Measurements from ENCODE around the gene OPCML. TPM values are rescaled to one million over a fixed set of nuclear protein-coding genes. Genes with fewer than 3 reads are reported as not detected.

The OPCML gene
- total RNA-seq, 3 donors from 2014 or later (not counting 1 experiment from before 2014, with no cell fraction given) = not detected

DNA sequence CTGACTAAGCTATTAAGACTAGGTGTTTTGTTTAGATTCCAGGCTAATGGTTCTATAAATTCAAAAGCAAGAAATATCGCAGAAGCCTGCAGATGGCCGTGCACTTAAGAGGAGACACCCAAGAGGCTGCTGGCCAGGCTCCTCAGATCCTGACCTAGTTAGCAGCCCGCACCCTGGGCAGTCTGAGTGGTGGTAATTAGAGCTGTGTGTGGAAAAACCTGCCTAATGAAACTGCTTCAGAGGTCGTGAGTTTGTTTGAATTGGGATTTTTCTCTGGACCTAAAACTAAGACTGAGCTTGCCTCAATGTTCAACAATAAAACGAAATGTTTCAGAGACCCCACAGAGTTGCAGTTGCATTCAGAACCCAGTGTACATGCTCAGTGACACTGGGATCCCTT, 627.7 kb downstream of the OPCML start:
- ATAC-seq (no peak), DNase-seq (no peak)
- intact Hi-C loops (cut with micrococcal nuclease) = no loop called here
- Histone ChIP-seq H3K4me3 (ENCODE audit: low read length) (no peak overlapping the region), H3K4me1 (ENCODE audit: control insufficient read depth, insufficient read depth, low read length) (no peaks in the 10 kb centered on the region), H3K36me3 (ENCODE audit: control insufficient read depth, insufficient read depth, low read length) (no peaks in the 10 kb centered on the region), H3K9me3 (ENCODE audit: control insufficient read depth, insufficient read depth, low read length) (no peaks in the 10 kb centered on the region), H3K27ac (ENCODE audit: low read length) (no peak overlapping the region), H3K27me3 (ENCODE audit: control insufficient read depth, insufficient read depth, low read length) (no peaks in the 10 kb centered on the region)
- Mint-ChIP-seq H3K27ac (no peak overlapping the region), H3K4me3 (no peak overlapping the region), H3K36me3 (no peaks in the 10 kb centered on the region), H3K9me3 (peaks cover 4 to 6% of the 10 kb centered on the region in 2 donors), H3K27me3 (ENCODE audit: low read depth in 2 of 2) (no peaks in the 10 kb centered on the region), H3K4me1 (no peaks in the 10 kb centered on the region)
- 65% methylated on average over 5 of the region's 5 CpGs for WGBS (ENCODE audit: insufficient coverage)
- TF ChIP-seq, protein P1, sequence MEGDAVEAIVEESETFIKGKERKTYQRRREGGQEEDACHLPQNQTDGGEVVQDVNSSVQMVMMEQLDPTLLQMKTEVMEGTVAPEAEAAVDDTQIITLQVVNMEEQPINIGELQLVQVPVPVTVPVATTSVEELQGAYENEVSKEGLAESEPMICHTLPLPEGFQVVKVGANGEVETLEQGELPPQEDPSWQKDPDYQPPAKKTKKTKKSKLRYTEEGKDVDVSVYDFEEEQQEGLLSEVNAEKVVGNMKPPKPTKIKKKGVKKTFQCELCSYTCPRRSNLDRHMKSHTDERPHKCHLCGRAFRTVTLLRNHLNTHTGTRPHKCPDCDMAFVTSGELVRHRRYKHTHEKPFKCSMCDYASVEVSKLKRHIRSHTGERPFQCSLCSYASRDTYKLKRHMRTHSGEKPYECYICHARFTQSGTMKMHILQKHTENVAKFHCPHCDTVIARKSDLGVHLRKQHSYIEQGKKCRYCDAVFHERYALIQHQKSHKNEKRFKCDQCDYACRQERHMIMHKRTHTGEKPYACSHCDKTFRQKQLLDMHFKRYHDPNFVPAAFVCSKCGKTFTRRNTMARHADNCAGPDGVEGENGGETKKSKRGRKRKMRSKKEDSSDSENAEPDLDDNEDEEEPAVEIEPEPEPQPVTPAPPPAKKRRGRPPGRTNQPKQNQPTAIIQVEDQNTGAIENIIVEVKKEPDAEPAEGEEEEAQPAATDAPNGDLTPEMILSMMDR (IDR thresholded peaks at IDR 0.05) = no peak

DNA sequence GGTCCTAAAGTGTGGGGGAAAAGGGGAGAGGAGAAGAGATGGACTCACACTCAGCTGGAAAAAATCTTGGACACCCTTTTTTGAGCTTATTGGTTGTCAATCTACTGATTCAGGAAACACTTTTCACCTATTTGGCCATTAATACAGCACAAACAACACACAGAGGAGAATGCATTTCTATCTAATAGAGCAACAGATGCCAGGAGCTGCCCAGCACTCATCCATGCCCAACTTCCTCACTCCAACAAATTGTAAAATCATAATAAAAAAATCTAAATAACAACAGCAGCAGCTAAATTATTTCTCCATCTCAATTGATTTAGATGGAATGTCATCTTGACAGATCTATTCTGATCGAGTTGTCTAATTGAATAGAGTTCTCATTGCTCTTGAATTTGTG, 628.2 kb downstream of the OPCML start:
- no peaks in the 10 kb centered on the region for H3K27me3 ChIP-seq (ENCODE audit: control insufficient read depth, insufficient read depth, low read length)
- no peak overlapping the region for H3K4me3 ChIP-seq (ENCODE audit: low read length)
- Mint-ChIP-seq H3K9me3 (peaks cover 4 to 6% of the 10 kb centered on the region in 2 donors), H3K4me1 (no peaks in the 10 kb centered on the region), H3K27ac (no peak overlapping the region), H3K27me3 (ENCODE audit: low read depth in 2 of 2) (no peaks in the 10 kb centered on the region), H3K4me3 (no peak overlapping the region), H3K36me3 (no peaks in the 10 kb centered on the region)
- no peaks in the 10 kb centered on the region for H3K9me3 ChIP-seq (ENCODE audit: control insufficient read depth, insufficient read depth, low read length)
- DNase-seq (no peak), ATAC-seq (no peak)
- no peaks in the 10 kb centered on the region for H3K4me1 ChIP-seq (ENCODE audit: control insufficient read depth, insufficient read depth, low read length)
- TF ChIP-seq, protein P1 (IDR thresholded peaks at IDR 0.05) = no peak
- H3K36me3 ChIP-seq (ENCODE audit: control insufficient read depth, insufficient read depth, low read length) = no peaks in the 10 kb centered on the region
- WGBS (ENCODE audit: insufficient coverage) = 100% methylated on average over 1 of the region's 1 CpG
- H3K27ac ChIP-seq (ENCODE audit: low read length) = no peak overlapping the region
- intact Hi-C loops (cut with micrococcal nuclease) = no loop called here

DNA sequence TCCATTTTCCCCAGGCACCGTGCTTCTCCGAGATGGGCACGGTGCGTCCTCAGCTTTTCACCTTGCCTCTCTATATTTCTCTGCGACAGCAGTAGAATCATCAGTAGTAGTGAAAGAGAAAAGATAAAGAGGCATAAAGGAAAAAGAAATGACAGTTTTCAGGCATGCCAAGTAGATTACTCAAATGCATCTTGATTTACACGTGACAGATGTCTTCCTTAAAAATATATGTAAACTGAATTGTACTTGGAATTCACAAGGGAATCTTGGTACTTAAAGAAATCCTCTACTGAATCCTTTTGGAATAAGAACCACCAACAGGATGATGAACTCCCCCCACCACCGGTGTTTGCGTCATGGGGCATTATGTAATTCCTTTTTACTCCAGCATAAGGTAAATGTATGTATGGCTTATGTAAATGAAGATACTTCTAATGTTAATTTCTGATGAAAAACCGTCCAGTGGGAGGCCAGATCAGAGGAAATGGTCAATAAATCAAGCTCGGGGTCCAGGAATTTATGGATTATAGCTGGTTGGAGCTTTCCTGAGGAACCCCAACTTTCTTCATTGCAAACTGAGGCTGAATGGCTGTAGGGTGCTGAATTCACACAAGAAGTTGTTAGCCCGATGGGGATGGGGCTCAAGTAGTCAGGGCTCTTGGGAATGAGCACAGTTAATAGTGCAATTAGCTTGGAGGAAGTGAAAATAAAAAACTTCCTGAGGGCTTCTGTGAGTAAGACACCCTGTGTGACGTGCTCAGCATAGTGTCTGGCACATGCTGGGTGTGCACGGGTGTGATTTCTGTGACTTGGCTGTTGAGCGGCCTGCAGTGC, 630.4 kb downstream of the OPCML start:
- Histone ChIP-seq H3K4me3 (ENCODE audit: low read length) (no peak overlapping the region), H3K27ac (ENCODE audit: low read length) (no peak overlapping the region), H3K9me3 (ENCODE audit: control insufficient read depth, insufficient read depth, low read length) (no peaks in the 10 kb centered on the region), H3K4me1 (ENCODE audit: control insufficient read depth, insufficient read depth, low read length) (no peaks in the 10 kb centered on the region), H3K36me3 (ENCODE audit: control insufficient read depth, insufficient read depth, low read length) (no peaks in the 10 kb centered on the region), H3K27me3 (ENCODE audit: control insufficient read depth, insufficient read depth, low read length) (no peaks in the 10 kb centered on the region)
- Mint-ChIP-seq H3K4me3 (no peak overlapping the region), H3K36me3 (no peaks in the 10 kb centered on the region), H3K27me3 (ENCODE audit: low read depth in 2 of 2) (no peaks in the 10 kb centered on the region), H3K9me3 (peaks cover 6 to 7% of the 10 kb centered on the region in 2 donors), H3K4me1 (no peaks in the 10 kb centered on the region), H3K27ac (no peak overlapping the region)
- intact Hi-C loops (cut with micrococcal nuclease) = no loop called here
- DNase-seq (no peak), ATAC-seq (no peak)
- WGBS (ENCODE audit: insufficient coverage) = 67% methylated on average over 11 of the region's 14 CpGs
- TF ChIP-seq, protein P1 (IDR thresholded peaks at IDR 0.05) = no peak

DNA sequence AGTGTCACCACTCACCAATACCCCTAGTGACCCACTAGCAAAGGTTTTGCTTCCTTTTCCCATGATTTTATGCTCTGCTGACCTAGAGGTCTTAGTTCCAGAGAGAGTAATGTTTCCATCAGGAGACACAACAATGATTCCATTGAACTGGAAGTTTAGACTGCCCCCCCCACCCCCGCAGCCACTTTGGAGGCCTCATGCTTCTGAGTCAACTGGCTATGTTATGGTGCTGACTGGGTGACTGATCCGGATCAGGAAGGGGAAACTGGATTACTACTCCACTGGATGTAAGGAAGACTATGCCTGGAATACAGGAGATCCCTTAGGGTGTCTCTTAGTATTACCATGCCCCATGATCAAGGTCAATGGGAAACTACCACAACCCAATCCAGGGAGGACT, 633.6 kb downstream of the OPCML start:
- H3K4me3 Mint-ChIP-seq = no peak overlapping the region
- H3K36me3 Mint-ChIP-seq = no peaks in the 10 kb centered on the region
- 81% methylated on average over 2 of the region's 2 CpGs for WGBS (ENCODE audit: insufficient coverage)
- Histone ChIP-seq H3K27ac (ENCODE audit: low read length) (no peak overlapping the region), H3K36me3 (ENCODE audit: control insufficient read depth, insufficient read depth, low read length) (no peaks in the 10 kb centered on the region), H3K4me3 (ENCODE audit: low read length) (no peak overlapping the region), H3K4me1 (ENCODE audit: control insufficient read depth, insufficient read depth, low read length) (no peaks in the 10 kb centered on the region), H3K27me3 (ENCODE audit: control insufficient read depth, insufficient read depth, low read length) (no peaks in the 10 kb centered on the region), H3K9me3 (ENCODE audit: control insufficient read depth, insufficient read depth, low read length) (peaks cover 4% of the 10 kb centered on the region)
- H3K27ac Mint-ChIP-seq = no peak overlapping the region
- DNase-seq (no peak), ATAC-seq (no peak)
- H3K4me1 Mint-ChIP-seq = no peaks in the 10 kb centered on the region
- intact Hi-C loops (cut with micrococcal nuclease) = no loop called here
- no peaks in the 10 kb centered on the region for H3K27me3 Mint-ChIP-seq (ENCODE audit: low read depth in 2 of 2)
- TF ChIP-seq, protein P1 (IDR thresholded peaks at IDR 0.05) = no peak
- H3K9me3 Mint-ChIP-seq = peaks cover 4 to 9% of the 10 kb centered on the region in 2 donors

Measured in natural killer cell (primary cell).